Neural cell (in vitro differentiated cells): ENCODE results near the gene UPB1. TPM values are rescaled to one million over a fixed set of nuclear protein-coding genes. Genes with fewer than 3 reads are reported as not detected.

ENCODE experiments used
- H2AFZ ChIP-seq: fragments of 200-600, 300-800 bp; sonication (generic), shearing (Covaris generic); 2 replicates; pipeline ENCODE4 v1.6.0; 2014; ENCODE audit warnings: low read depth, mild to moderate bottlenecking, antibody characterized with exemption, low read length, moderate library complexity
- H3F3A ChIP-seq: fragments of 200-600 bp; shearing (Covaris generic); 2 replicates; pipeline ENCODE4 v1.6.1; 2016; ENCODE audit warnings: mild to moderate bottlenecking, moderate library complexity, mixed read lengths, antibody characterized with exemption, low read length; ENCODE audit not compliant: insufficient read depth, poor library complexity, severe bottlenecking
- H3K27ac ChIP-seq: fragments of 200-600, 300-800 bp; sonication (generic), shearing (Covaris generic); 2 replicates; pipeline ENCODE4 v1.5.1; 2014; ENCODE audit warnings: mild to moderate bottlenecking, low read length, moderate library complexity
- H3K27me3 ChIP-seq: fragments of 300-800, 200-600 bp; sonication (generic), shearing (Covaris generic); 2 replicates; pipeline ENCODE4 v1.6.0; 2014; ENCODE audit warnings: mild to moderate bottlenecking, low read depth, low read length, moderate library complexity; ENCODE audit not compliant: insufficient read depth
- H3K36me3 ChIP-seq: fragments of 300-800, 200-600 bp; sonication (generic), shearing (Covaris generic); 2 replicates; pipeline ENCODE4 v1.5.1; 2014; ENCODE audit warnings: mild to moderate bottlenecking, antibody characterized with exemption, low read length, moderate library complexity; ENCODE audit not compliant: insufficient read depth
- H3K4me2 ChIP-seq: fragments of 300-800, 200-600 bp; sonication (generic), shearing (Covaris generic); 2 replicates; pipeline ENCODE4 v1.6.0; 2014; ENCODE audit warnings: mild to moderate bottlenecking, low read length
- H3K4me3 ChIP-seq: fragments of 300-800, 200-600 bp; sonication (generic), shearing (Covaris generic); 2 replicates; pipeline ENCODE4 v1.5.1; 2014; ENCODE audit warnings: mild to moderate bottlenecking, low read length, moderate library complexity
- H3K79me2 ChIP-seq: fragments of 200-600 bp; shearing (Covaris generic); replicated peaks from 2 replicates; pipeline ENCODE4 v1.6.0; 2014; ENCODE audit warnings: mild to moderate bottlenecking, low read length, moderate library complexity; ENCODE audit not compliant: insufficient read depth
- H3K9ac ChIP-seq: fragments of 300-800, 200-600 bp; sonication (generic), shearing (Covaris generic); 2 replicates; pipeline ENCODE4 v1.6.1; 2016; ENCODE audit warnings: mild to moderate bottlenecking, low read length, mixed read lengths
- H3K9me2 ChIP-seq: fragments of 200-600 bp; shearing (Covaris generic); 2 replicates; pipeline ENCODE4 v1.6.1; 2016; ENCODE audit warnings: mild to moderate bottlenecking, low read length, mixed read lengths; ENCODE audit not compliant: insufficient read depth
- H3K9me3 ChIP-seq: fragments of 200-600, 300-800 bp; sonication (generic), shearing (Covaris generic); 2 replicates; pipeline ENCODE4 v1.6.1; 2016; ENCODE audit warnings: mild to moderate bottlenecking, mixed run types, low read length, moderate library complexity, mixed read lengths
- H4K20me1 ChIP-seq: fragments of 200-600 bp; shearing (Covaris generic); 2 replicates; pipeline ENCODE4 v1.6.1; 2016; ENCODE audit warnings: mild to moderate bottlenecking, mixed run types; ENCODE audit not compliant: insufficient read depth
- EP300 ChIP-seq: fragments of 450-650 bp; conservative IDR thresholded peaks from 2 replicates; pipeline ENCODE4 v1.6.1; 2014; ENCODE audit warnings: antibody characterized with exemption, mild to moderate bottlenecking, moderate library complexity; ENCODE audit not compliant: poor library complexity, severe bottlenecking
- EZH2 ChIP-seq: fragments of 200-600, 300-800 bp; shearing (Covaris generic), sonication (generic); IDR thresholded peaks from 2 replicates; pipeline ENCODE4 v1.6.1; 2014; ENCODE audit warnings: antibody characterized with exemption, low read length, borderline replicate concordance, mild to moderate bottlenecking; ENCODE audit not compliant: insufficient read depth, poor library complexity, severe bottlenecking
- MXI1 ChIP-seq: fragments of 450-650 bp; conservative IDR thresholded peaks from 2 replicates; pipeline ENCODE4 v1.6.1; 2014; ENCODE audit warnings: antibody characterized with exemption, mild to moderate bottlenecking; ENCODE audit not compliant: poor library complexity, severe bottlenecking
- POLR2AphosphoS5 ChIP-seq: IDR thresholded peaks from 2 replicates; pipeline ENCODE4 v1.6.1; 2012
- RAD21 ChIP-seq: fragments of 450-650 bp; conservative IDR thresholded peaks from 2 replicates; pipeline ENCODE4 v1.6.1; 2014; ENCODE audit warnings: antibody characterized with exemption, mild to moderate bottlenecking, moderate library complexity
- REST ChIP-seq: IDR thresholded peaks from 2 replicates; pipeline ENCODE4 v1.6.1; 2012; ENCODE audit warnings: borderline replicate concordance
- SMC3 ChIP-seq: fragments of 450-650 bp; conservative IDR thresholded peaks from 2 replicates; pipeline ENCODE4 v1.6.1; 2014; ENCODE audit warnings: antibody characterized with exemption, mild to moderate bottlenecking, moderate library complexity; ENCODE audit not compliant: poor library complexity
- TAF1 ChIP-seq: IDR thresholded peaks from 2 replicates; pipeline ENCODE4 v1.6.1; 2012; ENCODE audit warnings: low read depth
- polyA plus RNA-seq: library from polyadenylated mRNA; depleted of rRNA; stranded (reverse); fragments of >200 nt; gene quantifications from 2 replicates; pipeline ENCODE4 v1.2.3, GENCODE V29; 2014
- TF ChIP-seq, protein P1 (sequence below): fragments of 450-650 bp; IDR thresholded peaks from 2 replicates; pipeline ENCODE4 v1.5.1; 2014; ENCODE audit warnings: antibody characterized with exemption, mild to moderate bottlenecking, moderate library complexity; ENCODE audit not compliant: poor library complexity, severe bottlenecking

The UPB1 gene
- polyA plus RNA-seq, 1 donor from 2014 or later = 0.12 TPM

- H3K9ac ChIP-seq = no peak overlapping the region
- no peak overlapping the region for H3K4me3 ChIP-seq
- no peaks in the 10 kb centered on the region for H3K36me3 ChIP-seq
- H3K9me2 ChIP-seq = no peaks in the 10 kb centered on the region
- no peaks in the 10 kb centered on the region for H3K9me3 ChIP-seq
- no peak overlapping the region for H3K4me2 ChIP-seq
- TF ChIP-seq POLR2AphosphoS5 (no peak), RAD21 (no peak), EP300 (no peak), REST (no peak), SMC3 (no peak), TAF1 (no peak), MXI1 (no peak)
- TF ChIP-seq, protein P1, sequence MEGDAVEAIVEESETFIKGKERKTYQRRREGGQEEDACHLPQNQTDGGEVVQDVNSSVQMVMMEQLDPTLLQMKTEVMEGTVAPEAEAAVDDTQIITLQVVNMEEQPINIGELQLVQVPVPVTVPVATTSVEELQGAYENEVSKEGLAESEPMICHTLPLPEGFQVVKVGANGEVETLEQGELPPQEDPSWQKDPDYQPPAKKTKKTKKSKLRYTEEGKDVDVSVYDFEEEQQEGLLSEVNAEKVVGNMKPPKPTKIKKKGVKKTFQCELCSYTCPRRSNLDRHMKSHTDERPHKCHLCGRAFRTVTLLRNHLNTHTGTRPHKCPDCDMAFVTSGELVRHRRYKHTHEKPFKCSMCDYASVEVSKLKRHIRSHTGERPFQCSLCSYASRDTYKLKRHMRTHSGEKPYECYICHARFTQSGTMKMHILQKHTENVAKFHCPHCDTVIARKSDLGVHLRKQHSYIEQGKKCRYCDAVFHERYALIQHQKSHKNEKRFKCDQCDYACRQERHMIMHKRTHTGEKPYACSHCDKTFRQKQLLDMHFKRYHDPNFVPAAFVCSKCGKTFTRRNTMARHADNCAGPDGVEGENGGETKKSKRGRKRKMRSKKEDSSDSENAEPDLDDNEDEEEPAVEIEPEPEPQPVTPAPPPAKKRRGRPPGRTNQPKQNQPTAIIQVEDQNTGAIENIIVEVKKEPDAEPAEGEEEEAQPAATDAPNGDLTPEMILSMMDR = no peak
- H3K79me2 ChIP-seq = peaks cover 34% of the 10 kb centered on the region
- no peak overlapping the region for H3K27ac ChIP-seq
- H4K20me1 ChIP-seq = no peaks in the 10 kb centered on the region
- no peaks in the 10 kb centered on the region for H3K27me3 ChIP-seq
- H3F3A ChIP-seq = no peaks in the 10 kb centered on the region
- H2AFZ ChIP-seq = no peak overlapping the region
Measured at GRCh38 chr22:24565077-24565476, 69.9 kb downstream of the UPB1 start.

DNA sequence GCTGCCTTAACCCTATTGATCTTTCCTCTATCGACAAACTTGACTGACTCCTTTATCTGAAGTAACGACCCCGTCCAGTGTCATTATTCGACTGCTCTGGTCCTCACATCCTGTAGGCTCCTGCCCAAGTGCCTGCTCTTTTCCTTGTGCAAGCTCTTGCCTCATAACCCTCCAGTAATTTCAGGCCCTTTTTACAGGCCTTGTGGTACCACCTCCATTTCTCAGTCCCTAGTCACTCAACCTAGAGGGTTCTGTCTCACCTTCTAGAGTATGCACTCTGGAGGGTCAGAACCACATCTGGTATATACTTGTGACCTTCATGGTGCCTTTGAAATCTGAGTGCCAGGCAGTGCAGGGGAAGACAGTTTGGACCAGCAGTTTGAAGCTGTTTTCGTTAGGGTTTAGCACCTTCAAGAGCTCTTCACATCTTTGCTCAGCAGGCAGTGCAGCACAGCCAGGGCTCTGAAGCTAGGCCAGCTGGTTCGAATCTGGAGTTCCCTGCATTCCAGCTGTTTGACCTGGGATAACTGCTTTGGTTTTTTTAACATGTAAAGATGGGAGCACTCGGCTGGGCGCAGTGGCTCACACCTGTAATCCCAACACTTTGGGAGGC is 71.9 kb downstream of the UPB1 start:
- Histone ChIP-seq H4K20me1 (no peaks in the 10 kb centered on the region), H3K79me2 (peaks cover 24% of the 10 kb centered on the region), H3K4me3 (no peak overlapping the region), H3K27me3 (no peaks in the 10 kb centered on the region), H3K36me3 (no peaks in the 10 kb centered on the region), H3K9me2 (no peaks in the 10 kb centered on the region), H3K9ac (no peak overlapping the region), H3K27ac (no peak overlapping the region), H3K9me3 (no peaks in the 10 kb centered on the region), H3K4me2 (no peak overlapping the region), H2AFZ (no peak overlapping the region), H3F3A (no peaks in the 10 kb centered on the region)
- TF ChIP-seq EP300 = no peak
- TF ChIP-seq RAD21 = no peak
- no peak for TF ChIP-seq TAF1
- TF ChIP-seq EZH2 = no peak
- TF ChIP-seq, protein P1 = no peak
- TF ChIP-seq SMC3 = no peak
- TF ChIP-seq POLR2AphosphoS5 = no peak
- TF ChIP-seq REST = no peak
- TF ChIP-seq MXI1 = no peak
